Measurements from ENCODE around the gene ZNF883.
"Not testable (repeated sequence)": the region's sequence is repeated elsewhere in the genome, so short reads cannot be mapped to it uniquely, and the experiment has no call there.

ZNF883 gene

GRCh38 chr9:113011911-113012381, at the start of gene ZNF883:
TSS of gene ZNF883 (minus strand) at chr9:113012192.
- DNase-seq (ENCODE audit: low read depth in 2 of 2) = peak; percentile 2 to 7

DNA sequence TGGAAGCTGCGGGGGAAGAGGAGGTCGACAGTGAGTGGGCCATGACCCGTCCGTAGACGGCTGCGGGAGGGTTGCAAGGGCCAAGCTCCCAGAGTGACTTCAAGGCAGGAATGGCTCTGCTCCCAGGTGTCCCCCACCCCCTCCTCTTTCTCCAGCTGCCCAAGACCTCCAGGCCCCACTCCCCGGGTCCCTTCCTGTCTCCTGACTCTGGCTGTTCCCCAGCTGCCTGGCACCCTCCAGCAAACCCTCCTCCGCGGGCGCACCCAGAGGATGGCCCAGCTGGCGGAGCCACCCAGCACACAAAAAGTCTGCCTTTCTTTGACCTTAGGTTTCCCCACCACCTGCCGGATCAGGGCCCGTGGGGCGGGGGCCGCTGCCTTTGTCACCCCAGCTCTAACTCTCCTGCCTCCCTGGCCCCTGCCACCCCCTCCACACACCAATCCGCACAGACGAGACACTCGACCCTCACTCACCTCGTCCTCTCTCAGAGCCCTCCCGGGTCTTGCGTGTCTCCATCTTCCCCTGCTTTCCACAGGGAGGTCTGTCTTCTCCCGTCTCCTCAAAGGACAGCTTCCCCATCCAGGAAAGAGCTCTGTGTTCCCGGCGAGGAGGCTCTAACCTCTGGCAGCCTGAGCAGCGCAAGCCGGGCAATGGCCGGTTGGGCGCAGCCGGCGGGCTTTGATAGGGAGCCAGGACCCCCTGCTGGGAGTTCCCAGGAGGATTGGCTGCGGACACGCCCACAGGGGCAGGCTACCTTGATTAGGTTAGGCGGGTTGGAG, 49.3 kb upstream of the ZNF883 start:
- DNase-seq (ENCODE audit: low read depth in 2 of 2) = not testable (repeated sequence)

- not testable (repeated sequence) for DNase-seq (ENCODE audit: low read depth in 2 of 2)
Measured at GRCh38 chr9:113059581-113060284, 47.7 kb upstream of the ZNF883 start.

GRCh38 chr9:113057193-113057592, 45.2 kb upstream of the ZNF883 start:
- DNase-seq (ENCODE audit: low read depth in 2 of 2) = no peak

DNA sequence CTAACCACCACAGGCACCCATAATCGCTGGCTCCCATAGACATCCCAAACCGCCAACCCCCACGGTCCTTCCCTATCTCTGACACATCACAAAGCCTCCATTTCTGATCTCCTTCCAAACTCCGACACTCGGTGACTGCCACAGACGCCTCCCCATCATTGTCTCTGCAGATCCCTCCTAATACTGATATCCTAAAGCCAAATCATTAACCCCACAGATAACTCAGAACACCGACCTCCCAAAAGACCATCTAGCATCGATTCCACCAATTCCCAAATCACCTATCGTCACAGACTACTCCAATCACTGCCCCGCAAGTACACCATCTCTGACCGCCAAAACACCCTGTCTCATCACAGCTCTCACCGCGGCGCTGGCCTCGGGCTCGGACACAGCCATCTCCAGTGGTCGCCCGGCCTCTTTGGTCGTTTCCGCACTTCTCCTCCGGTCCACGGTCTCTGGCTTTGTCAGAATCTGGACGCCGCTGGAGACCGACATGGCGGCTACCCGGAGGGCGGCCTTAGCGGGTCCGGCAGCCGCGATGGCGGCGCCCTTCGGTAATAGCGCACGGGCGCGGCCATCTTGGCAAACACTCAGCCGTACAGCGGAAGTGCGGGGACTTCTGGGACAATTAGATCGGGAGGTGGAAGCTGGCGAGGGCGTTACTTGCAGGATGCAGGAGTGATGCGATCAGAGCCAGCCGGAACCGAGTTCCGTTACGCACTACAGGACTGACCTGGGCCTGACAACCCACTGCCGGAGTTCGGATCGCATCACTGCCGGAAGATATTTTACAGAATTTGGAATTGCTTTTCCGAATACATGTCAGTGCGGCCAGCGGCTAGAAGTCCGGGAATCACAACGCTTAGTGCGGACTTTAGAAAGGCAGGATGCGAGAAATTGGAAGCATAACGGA, 44.5 kb upstream of the ZNF883 start, which contains the start of gene ZFP37:
Gene ZFP37 (minus strand): TSS at position 534 of the 916 bp plus-strand sequence. CDS start 36 bp downstream, at position 498.
- DNase-seq (ENCODE audit: low read depth in 2 of 2) = peak; percentile 62 to 66

DNA sequence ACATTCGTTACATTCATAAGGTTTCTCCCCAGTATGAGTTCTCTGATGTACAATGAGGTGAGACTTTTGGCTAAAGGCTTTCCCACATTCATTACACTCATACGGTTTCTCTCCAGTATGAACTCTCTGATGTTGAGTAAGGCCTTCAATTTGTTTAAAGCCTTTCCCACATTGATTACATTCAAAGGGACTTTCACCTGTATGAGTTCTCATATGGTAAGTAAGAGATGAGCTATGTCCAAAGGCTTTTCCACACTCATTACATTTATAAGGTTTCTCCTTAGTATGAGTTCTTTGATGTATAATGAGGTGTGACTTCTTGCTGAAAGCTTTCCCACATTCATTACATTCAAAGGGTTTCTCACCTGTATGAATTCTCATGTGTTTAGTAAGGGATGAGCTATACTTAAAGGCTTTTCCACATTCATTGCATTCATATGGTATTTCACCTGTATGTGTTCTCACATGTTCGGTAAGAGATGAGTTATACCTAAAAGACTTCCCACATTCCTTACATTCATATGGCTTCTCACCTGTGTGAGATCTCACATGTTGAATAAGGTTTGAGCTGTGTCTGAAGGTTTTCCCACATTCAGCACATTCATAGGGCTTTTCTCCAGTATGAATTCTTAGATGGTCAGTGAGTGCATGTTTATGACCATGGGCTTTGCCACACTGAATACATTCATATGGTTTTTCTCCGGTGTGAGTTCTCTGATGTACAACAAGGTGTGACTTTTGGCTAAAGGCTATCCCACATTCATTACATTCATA, 31.1 kb upstream of the ZNF883 start:
- no peak for DNase-seq (ENCODE audit: low read depth in 2 of 2)

DNA sequence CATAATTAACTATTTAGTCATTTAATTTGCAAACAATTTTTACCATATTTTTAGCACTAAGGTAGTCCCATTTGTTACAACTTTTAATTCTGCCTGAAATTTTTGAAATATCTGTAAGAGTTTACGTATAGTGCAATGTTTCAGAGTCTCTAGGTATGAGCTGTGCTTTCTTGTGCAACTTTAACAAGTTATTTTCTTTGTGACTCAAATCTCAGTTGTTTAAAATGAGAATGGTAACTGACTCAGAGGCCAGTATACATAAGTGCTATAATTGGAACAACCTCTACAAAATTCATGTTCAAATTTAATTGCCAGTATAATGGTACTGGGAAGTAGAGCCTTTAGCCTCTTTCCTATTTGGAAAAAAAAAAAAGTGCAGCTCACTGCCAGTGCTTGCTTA, 14.2 kb upstream of the ZNF883 start:
- DNase-seq (ENCODE audit: low read depth in 2 of 2) = no peak

- DNase-seq (ENCODE audit: low read depth in 2 of 2) = no peak
Measured at GRCh38 chr9:113018247-113018646, 6.3 kb upstream of the ZNF883 start.

- no peak for DNase-seq (ENCODE audit: low read depth in 2 of 2)
Measured at GRCh38 chr9:113012492-113012891, 500 bp upstream of the ZNF883 start.

GRCh38 chr9:113005777-113006176, 6.2 kb downstream of the ZNF883 start:
- DNase-seq (ENCODE audit: low read depth in 2 of 2) = no peak

DNA sequence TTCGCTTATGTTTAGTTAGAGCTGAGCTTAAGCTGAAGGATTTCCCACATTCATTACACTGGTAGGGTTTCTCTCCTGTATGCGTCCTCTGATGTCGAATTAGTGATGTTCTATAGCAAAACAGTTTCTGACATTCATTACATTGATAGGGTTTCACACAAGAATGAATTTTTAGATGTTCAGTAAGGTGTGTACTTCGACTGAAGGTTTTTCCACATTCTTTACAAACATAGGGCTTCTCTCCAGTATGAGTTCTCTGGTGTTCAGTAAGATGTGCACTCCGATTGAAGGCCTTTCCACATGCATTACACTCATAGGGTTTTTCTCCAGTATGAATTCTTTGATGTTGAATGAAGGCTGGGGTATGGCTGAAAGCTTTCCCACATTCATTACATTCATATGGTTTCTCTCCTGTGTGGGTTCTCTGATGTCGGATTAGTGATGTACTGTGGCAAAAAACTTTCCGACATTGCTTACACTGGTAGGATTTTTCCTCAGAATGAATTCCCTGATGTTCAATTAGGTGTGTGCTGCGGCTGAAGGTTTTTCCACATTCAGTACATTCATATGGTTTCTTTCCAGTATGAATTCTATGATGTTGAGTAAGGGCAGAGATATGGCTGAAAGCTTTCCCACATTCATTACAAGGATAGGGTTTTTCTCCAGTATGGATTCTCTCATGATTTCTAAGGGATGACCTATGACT, 14.6 kb downstream of the ZNF883 start:
- no peak for DNase-seq (ENCODE audit: low read depth in 2 of 2)

GRCh38 chr9:112971415-112971814, 40.6 kb downstream of the ZNF883 start:
- no peak for DNase-seq (ENCODE audit: low read depth in 2 of 2)

GRCh38 chr9:112970939-112971338, 41.1 kb downstream of the ZNF883 start:
- no peak for DNase-seq (ENCODE audit: low read depth in 2 of 2)

DNA sequence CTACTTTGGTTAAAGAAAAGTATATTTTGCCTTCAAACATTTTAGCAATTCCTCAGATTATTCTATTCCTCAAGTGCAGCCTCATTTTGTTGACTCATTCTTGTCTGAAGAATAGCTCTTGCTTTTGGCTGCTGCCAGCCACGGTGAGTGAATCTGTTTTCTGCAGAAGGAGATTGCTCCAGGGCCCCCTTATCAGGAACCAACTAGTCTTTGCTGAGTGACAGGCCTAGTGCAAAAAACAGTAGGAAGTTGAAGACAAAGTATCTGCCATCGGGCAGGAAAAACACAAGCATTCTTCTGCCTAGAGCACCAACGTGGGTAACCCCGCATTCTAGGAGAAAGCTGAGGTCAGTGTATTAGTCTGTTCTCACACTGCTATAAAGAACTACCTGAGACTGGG, 42.3 kb downstream of the ZNF883 start:
- no peak for DNase-seq (ENCODE audit: low read depth in 2 of 2)

GRCh38 chr9:112955550-112955949, 56.4 kb downstream of the ZNF883 start:
- no peak for DNase-seq (ENCODE audit: low read depth in 2 of 2)

DNA sequence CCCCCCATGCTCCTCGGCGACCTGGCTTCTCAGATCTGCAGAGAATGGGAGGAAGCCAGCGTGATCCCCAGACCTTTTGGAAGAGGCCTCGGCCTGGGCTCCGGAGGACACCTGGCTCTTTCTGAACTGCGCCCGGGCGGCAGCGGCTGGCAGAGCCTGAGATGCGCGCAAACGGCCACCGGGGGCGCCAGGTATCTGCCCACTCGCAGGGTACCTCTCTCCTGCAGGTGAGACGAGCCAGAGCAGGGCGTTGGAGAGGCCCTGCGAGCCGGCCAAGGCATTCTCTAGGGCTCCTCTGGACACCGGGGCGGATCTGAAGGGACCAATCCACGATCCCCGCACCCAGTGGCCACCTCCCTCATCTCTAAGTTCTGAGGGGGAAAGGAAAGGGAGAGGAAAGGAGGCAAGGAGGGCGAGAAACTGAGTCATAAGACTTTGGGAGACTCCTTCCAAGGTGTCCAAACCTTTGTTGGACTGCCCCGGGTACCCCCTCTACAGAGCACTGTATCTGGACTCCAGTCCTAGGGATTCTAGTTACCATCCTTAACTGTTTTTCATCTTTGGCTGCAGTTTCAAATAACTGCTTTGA, 66.3 kb downstream of the ZNF883 start:
- no peak for DNase-seq (ENCODE audit: low read depth in 2 of 2)

GRCh38 chr9:112939418-112939817, 72.6 kb downstream of the ZNF883 start:
- DNase-seq (ENCODE audit: low read depth in 2 of 2) = no peak

- no peak for DNase-seq (ENCODE audit: low read depth in 2 of 2)
Measured at GRCh38 chr9:112933696-112934095, 78.3 kb downstream of the ZNF883 start.

DNA sequence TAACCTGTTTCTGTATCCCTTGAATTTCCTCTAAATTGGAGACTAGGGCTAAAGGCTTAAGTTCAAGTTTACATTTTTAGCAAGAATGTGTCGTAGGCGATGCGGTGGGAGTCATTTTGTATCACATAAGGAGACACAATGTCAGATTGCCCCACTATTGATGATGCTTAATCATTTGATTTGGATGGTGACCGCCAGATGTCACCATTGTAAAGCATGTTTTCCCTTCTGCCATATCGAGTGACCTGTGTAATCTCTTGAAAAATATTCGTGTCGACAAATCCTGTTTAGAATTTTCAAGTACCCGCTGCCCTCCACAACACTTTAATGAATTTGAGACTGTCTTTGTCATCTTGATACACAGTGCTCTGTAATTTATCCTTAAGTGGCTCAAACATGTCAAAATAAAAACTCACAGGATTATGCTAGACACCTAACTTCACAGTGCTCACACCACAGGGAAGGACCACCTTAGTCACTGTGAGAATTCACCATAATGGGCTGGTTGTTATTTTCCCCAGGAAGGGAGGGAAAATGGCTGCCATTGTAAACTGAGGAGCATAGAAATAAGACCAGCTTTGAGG, 86.8 kb downstream of the ZNF883 start:
- DNase-seq (ENCODE audit: low read depth in 2 of 2) = no peak

DNA sequence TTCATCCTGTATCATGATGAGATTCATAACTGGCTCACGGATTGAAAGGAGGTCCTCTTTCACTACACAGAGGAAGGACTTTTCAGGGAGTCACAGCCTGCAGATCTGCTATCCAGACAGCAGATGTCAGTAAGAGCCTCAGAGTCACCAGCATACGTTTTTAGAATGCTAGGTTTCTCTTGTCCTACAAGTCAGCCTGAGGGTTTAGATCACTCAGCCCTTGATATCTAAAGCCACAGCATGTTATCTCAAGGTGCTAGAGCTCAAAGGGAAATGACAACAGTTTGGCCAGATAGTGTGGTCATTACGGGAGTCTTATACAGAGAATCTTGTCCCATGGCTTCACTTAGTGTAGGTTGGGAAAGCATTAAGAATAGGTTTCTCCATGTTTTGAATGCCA, 90.4 kb downstream of the ZNF883 start:
- DNase-seq (ENCODE audit: low read depth in 2 of 2) = no peak

Measured in stimulated activated CD4-positive, alpha-beta T cell treated with anti-CD3 and anti-CD28 coated beads, Interleukin-1b, Interleukin-23, amount 100 ng/mL, for 4 hours (primary cell).